HK-2 (cell line): ENCODE measurements around the gene CYP2F1.
"Not testable (repeated sequence)": the region's sequence is repeated elsewhere in the genome, so short reads cannot be mapped to it uniquely, and the experiment has no call there.

Source experiments
- DNase-seq: peaks from one replicate; pipeline ENCODE4 v3.0.0-alpha.2; 2018; ENCODE audit not compliant: unreplicated experiment

CYP2F1 gene

DNA sequence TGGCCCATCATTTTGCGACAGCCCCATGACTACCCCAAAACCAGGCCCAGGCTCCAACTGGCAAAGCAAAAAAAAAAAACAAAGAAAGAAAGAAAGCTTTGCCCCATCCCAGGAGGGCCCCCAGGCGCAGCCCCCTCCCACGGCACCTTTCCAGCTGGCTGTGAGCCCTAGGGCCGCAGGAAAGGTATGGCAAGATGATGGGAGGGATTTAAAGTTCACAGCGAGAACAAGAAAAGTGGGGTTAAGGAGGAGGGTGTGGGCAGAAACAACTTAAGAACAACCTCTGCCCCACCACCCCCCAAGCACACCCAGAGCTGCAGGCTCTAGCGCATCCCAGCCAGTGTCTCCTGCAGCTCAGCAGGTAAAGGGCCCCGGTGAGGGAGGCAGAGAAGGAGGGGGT is at the start of gene CYP2F1:
Gene CYP2F1, plus strand, starts transcription at position 301 of the 400 bp plus-strand sequence. CDS start 1,757 bp downstream, outside the sequence.
- no peak for DNase-seq

GRCh38 chr19:41064974-41065569 is 49.2 kb upstream of the CYP2F1 start:
- no peak for DNase-seq

GRCh38 chr19:41076286-41076685 is 37.9 kb upstream of the CYP2F1 start:
- DNase-seq: no peak

GRCh38 chr19:41083516-41083915 is 30.7 kb upstream of the CYP2F1 start:
- no peak for DNase-seq

DNA sequence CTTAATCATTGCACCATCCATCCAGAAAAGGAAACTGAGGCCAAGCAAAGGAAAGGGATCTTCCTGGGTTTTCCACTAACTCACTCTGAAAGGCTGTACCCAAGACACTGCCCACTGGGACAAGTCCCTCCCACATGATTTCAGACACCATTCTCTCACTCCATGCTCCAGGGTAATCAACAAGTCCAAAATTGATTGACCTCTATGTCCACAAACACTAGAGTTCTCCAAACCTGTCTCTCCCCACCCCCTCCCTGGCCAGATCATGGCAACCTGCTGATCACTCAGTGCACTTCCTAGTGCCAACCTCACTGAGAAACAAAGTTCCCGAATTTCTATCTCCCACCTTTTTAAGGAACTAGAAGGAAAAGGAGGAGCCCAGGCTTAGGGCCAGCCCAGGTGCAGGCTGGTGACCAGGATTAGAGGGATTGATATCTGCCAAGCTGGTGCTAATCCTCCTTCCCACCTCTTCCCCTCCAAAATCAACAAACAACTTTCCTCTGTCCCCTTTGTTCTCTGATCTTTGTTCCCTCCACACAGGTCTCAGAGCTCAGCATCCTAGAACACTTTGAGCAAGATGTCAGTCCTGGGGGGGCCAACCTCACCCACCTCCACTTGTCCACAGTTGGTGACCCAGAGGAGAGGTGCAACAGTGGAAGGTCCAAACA is 28.4 kb upstream of the CYP2F1 start:
- no peak for DNase-seq

GRCh38 chr19:41088151-41088550 is 26.1 kb upstream of the CYP2F1 start, which contains the start of gene CYP2A13:
Gene CYP2A13 (plus strand): TSS chr19:41088451. CDS start chr19:41088472, 21 bp downstream.
- no peak for DNase-seq

- no peak for DNase-seq
Observed at GRCh38 chr19:41089959-41090358, 24.3 kb upstream of the CYP2F1 start.

DNA sequence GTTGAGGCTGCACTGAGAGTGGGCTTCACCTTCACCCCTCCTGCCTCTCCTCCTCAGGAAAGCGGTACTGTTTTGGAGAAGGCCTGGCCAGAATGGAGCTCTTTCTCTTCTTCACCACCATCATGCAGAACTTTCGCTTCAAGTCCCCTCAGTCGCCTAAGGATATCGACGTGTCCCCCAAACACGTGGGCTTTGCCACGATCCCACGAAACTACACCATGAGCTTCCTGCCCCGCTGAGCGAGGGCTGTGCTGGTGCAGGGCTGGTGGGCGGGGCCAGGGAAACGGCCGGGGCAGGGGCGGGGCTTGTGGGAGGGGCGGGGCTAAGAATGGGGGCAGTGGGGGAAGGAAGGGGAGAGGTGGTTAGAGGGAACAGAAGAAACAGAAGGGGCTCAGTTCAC is 18.5 kb upstream of the CYP2F1 start:
- DNase-seq: no peak

DNA sequence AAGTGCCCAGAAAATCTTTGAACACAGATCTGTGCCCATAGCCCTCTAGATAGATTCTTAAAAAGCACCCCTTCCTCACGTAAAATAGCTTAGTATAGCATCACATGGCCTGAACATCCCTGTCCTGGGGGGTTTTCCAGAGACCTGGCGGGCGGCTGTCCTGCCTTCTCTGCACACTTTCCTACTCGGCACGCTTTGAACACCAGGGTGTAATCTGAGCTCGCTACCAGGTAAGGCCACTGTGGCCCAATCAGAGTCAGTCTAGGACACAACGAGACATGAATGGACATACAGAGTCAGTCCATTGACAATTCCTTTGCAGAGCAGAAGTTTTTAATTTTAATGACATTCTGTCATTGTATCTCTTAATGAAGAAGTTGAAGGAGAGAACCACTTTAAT is 17.9 kb upstream of the CYP2F1 start:
- DNase-seq: no peak

- no peak for DNase-seq
Observed at GRCh38 chr19:41097302-41097701, 16.9 kb upstream of the CYP2F1 start.

GRCh38 chr19:41098762-41099161 is 15.5 kb upstream of the CYP2F1 start:
- DNase-seq: no peak

GRCh38 chr19:41102210-41102609 is 12.0 kb upstream of the CYP2F1 start:
- not testable (repeated sequence) for DNase-seq

DNA sequence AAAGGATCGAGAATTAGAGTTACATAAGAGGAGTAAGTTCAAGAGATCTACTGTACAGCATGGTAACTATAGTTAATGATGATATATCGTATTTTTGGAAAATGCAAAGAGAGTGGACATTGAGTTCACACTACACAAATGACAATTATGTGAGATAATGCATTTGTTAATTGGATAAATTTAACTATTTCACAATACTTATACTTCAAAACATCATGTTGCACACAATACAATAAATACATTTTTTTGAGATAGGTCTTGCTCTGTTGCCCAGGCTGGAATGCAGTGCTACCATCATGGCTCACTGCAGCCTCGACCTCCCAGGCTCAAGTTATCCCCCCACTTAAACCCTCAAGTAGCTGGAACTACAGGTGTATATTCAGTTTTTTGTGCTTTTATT is 8.1 kb upstream of the CYP2F1 start:
- DNase-seq: no peak

GRCh38 chr19:41111296-41111695 is 2.9 kb upstream of the CYP2F1 start:
- no peak for DNase-seq

GRCh38 chr19:41111750-41112295 is 2.4 kb upstream of the CYP2F1 start:
- no peak for DNase-seq

DNA sequence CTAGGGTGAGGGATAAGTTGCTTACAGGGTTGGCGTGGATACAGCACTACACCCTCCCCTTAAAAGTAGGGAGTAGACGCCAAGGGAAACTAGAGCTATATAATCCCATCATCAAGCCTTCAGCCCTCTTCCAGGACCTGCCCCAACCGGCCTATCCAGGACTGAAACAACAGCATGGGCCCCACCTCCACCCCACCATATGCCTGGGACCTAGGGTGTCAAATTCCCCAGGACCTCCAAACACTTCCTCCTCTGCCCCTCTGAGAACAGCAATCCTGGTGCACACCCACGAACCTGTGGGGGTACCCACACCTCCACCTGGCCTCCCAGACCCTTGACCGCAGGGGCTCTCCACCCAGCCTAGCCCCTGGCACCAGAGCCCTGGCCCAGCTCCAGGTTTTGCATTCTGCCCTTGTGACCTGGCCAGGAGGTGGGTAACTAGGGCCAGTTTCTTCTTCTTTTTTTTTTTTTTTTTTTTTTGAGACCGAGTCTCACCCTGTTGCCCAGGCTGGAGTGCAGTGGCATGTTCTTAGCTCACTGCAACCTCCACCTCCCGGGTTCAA is 1.4 kb upstream of the CYP2F1 start:
- no peak for DNase-seq

DNA sequence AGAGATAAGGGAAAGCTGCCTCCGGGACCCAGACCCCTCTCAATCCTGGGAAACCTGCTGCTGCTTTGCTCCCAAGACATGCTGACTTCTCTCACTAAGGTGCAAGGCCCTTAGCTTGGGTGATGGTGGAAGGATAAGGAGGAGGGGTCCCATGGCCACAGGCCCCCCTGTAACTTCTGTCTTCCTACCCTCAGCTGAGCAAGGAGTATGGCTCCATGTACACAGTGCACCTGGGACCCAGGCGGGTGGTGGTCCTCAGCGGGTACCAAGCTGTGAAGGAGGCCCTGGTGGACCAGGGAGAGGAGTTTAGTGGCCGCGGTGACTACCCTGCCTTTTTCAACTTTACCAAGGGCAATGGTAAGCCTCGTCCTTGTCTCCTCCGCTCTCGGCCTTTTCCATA is 2.0 kb downstream of the CYP2F1 start:
- no peak for DNase-seq

- DNase-seq: not testable (repeated sequence)
Observed at GRCh38 chr19:41120929-41121911, 7.0 kb downstream of the CYP2F1 start.

DNA sequence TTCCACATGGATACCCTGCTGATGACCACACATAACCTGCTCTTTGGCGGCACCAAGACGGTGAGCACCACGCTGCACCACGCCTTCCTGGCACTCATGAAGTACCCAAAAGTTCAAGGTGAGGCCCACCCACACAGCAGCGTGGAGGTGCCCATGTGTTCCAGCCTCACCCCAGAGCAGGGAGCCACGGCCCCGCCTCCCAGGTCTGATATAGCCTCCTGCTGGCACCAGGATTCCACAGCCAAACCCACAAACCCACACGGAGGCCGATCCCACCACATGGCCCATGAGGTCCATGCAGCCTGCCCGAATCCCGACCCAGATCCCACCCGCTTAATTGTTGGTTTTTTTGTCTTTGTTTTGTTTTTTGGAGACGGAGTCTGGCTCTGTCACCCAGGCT is 8.6 kb downstream of the CYP2F1 start:
- not testable (repeated sequence) for DNase-seq

GRCh38 chr19:41123716-41124294 is 9.6 kb downstream of the CYP2F1 start:
- no peak for DNase-seq

GRCh38 chr19:41126765-41127203 is 12.6 kb downstream of the CYP2F1 start:
- not testable (repeated sequence) for DNase-seq
